Duodenal mucosa (tissue), 2 donors: Measurements from ENCODE around the gene DHX29.

Experiments
- H3K27ac ChIP-seq: one replicate; pipeline ENCODE4 v1.7.0; 2013; ENCODE audit warnings: low read depth, low read length
- H3K27me3 ChIP-seq, 2 donors: one replicate each; pipeline ENCODE4 v1.7.0; 2013; ENCODE audit warnings: low read length in 2 of 2, control low read depth in 1 of 2; ENCODE audit not compliant: insufficient read depth in 2 of 2, control insufficient read depth in 1 of 2
- H3K36me3 ChIP-seq, 2 donors: one replicate each; pipeline ENCODE4 v1.7.0; 2013; ENCODE audit warnings: low read length in 2 of 2, control low read depth in 1 of 2; ENCODE audit not compliant: insufficient read depth in 2 of 2, control insufficient read depth in 1 of 2
- H3K4me1 ChIP-seq, 2 donors: one replicate each; pipeline ENCODE4 v1.7.0; 2013; ENCODE audit warnings: low read length in 2 of 2, control low read depth in 1 of 2; ENCODE audit not compliant: insufficient read depth in 2 of 2, control insufficient read depth in 1 of 2
- H3K4me3 ChIP-seq, 2 donors: one replicate each; pipeline ENCODE4 v1.7.0; 2013; ENCODE audit warnings: low read length in 2 of 2, low read depth in 1 of 2
- H3K9ac ChIP-seq, 2 donors: one replicate each; pipeline ENCODE4 v1.7.0; 2013; ENCODE audit warnings: low read length in 2 of 2, low read depth in 1 of 2
- H3K9me3 ChIP-seq, 2 donors: one replicate each; pipeline ENCODE4 v1.7.0; 2013; ENCODE audit warnings: low read length in 2 of 2, control low read depth in 1 of 2; ENCODE audit not compliant: control insufficient read depth in 1 of 2

The DHX29 gene

GRCh38 chr5:55236800-55237199, 70.7 kb downstream of the DHX29 start:
- H3K4me3 ChIP-seq: no peak overlapping the region
- no peaks in the 10 kb centered on the region for H3K36me3 ChIP-seq
- peaks cover 0 to 27% of the 10 kb centered on the region in 2 donors for H3K4me1 ChIP-seq
- no peaks in the 10 kb centered on the region for H3K9me3 ChIP-seq
- peaks cover 20 to 24% of the 10 kb centered on the region in 2 donors for H3K27me3 ChIP-seq
- H3K9ac ChIP-seq: no peak overlapping the region
- no peak overlapping the region for H3K27ac ChIP-seq

DNA sequence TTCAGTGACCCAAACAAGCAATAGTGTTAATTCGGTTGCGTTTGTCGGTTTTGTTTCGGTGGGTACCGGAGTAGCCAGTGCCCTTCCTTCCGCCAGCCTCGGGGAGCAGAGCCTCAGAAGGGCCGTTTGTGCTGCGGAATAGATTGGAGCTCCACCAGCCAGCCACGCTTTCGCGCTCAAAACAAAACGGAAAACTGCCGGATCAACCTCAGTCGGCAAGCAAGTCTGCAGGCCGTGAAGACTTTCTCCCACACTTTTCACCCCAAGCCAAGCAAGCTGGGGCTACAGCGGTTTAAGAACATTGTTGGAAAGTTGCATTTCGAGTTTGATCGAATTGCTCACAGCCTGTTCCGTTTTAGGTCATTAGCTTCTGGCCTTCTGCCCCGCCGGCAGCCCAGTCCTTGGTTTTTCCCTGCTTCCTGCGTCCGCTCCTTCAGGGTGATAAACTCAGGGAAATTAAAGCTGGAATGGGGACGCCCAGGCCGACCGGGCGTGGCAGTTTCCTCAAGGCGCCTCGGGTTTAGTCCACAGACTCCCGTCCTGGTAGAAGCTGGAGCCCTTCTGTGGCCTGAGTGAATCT, 73.3 kb downstream of the DHX29 start:
- peaks cover 11 to 39% of the 10 kb centered on the region in 2 donors for H3K4me1 ChIP-seq
- peak overlapping the region; percentile 71 to 77 for H3K4me3 ChIP-seq
- H3K27me3 ChIP-seq: peaks cover 42 to 48% of the 10 kb centered on the region in 2 donors
- no peaks in the 10 kb centered on the region for H3K36me3 ChIP-seq
- peak overlapping the region; percentile 5 to 38 for H3K9ac ChIP-seq
- no peak overlapping the region for H3K27ac ChIP-seq
- no peaks in the 10 kb centered on the region for H3K9me3 ChIP-seq

DNA sequence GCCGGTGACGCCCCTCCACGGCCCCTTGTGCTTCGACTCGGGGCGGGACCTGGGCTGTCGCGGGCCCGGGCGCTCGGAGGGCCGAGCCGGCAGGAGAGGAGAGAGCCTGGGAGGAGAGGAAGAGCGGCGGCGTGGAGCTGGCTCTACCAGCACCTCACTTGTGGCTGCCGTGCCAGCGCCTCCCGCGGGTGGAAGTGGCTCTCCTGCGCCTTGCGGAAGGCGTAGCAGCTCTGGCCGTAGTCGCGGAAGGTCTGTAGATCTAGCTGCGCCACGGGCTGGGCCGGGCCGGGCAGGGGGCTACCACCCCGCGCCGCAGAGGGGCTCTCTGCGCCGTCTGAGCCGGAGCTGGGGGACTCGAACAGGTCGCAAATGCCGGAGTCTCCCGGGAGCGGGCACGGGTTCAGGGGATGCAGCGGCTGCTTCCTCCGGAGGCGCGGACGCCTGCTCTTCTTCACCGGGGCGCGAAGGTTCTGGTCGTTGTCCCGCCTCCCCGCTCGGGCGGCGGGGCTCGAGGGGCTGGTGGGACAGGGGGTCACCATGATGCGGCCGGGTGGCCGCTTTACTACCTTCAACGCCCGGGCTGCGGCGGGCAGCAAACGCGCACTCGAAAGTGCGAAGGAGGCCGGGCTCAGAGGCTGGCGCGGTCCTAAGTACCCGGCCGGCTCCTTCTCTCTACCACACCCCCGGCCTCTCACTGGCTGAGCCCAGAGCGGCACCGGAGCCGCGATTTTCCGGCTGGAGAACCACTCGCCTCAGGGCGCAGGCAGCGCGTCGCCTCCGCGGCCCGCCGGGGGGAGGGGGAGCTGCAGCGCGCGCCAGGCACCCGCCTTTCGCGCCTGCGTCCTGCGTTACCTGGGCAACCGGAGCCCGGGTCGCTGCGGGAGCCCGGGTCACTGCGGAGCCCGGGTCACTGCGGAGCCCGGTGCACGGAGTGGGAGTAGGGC, 74.2 kb downstream of the DHX29 start, which contains the start of gene CCNO:
Gene CCNO (minus strand): TSS at position 624 of the 944 bp plus-strand sequence. CDS start 85 bp downstream, at position 539.
- H3K9me3 ChIP-seq: no peaks in the 10 kb centered on the region
- H3K4me1 ChIP-seq: peaks cover 11 to 39% of the 10 kb centered on the region in 2 donors
- peak within 1 kb of the TSS; percentile 71 to 77 for H3K4me3 ChIP-seq
- no peak within 1 kb of the TSS for H3K27ac ChIP-seq
- H3K36me3 ChIP-seq: no peaks in the 10 kb centered on the region
- H3K27me3 ChIP-seq: peaks cover 52 to 58% of the 10 kb centered on the region in 2 donors
- H3K9ac ChIP-seq: peak within 1 kb of the TSS; percentile 31 to 38

DNA sequence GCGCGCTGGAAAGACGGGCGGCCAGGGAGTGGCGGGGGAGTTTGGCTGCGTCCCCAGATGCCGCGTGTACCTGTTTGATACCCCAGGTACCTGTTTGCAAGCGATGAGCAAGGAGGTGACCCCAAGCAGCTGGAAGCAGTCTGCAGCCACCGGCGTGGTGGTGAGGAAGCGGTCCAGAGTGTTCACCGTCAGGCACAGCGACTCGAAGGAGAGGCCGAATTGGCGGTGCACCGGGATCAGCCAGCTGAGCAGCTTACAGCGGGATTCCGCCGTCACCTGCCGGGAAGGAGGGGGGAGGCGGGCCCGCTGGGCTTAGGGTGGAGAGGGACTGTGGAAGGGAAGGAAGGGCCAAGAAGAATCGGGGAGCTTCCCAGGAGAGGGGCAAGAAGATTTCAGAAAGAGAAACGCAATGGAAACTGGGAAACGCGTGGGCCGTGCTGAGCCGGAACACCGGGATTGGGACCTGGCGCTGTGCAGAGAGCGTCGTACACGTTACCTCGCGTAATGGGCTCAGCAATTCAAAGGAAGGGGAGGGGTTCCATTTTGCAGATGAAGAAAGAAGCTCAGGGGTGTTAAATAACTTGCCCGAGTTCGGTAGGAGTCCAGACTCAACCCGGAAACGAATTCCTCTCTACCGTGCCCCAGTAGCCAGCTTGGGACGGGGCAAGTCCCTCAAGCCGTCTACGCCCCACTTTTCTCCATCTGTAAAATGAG, 75.1 kb downstream of the DHX29 start:
- peak overlapping the region; percentile 25 to 31 for H3K9ac ChIP-seq
- H3K27me3 ChIP-seq: peaks cover 60 to 66% of the 10 kb centered on the region in 2 donors
- peaks cover 19 to 42% of the 10 kb centered on the region in 2 donors for H3K4me1 ChIP-seq
- H3K27ac ChIP-seq: no peak overlapping the region
- H3K4me3 ChIP-seq: peak overlapping the region; percentile 71 to 77
- H3K36me3 ChIP-seq: no peaks in the 10 kb centered on the region
- no peaks in the 10 kb centered on the region for H3K9me3 ChIP-seq

DNA sequence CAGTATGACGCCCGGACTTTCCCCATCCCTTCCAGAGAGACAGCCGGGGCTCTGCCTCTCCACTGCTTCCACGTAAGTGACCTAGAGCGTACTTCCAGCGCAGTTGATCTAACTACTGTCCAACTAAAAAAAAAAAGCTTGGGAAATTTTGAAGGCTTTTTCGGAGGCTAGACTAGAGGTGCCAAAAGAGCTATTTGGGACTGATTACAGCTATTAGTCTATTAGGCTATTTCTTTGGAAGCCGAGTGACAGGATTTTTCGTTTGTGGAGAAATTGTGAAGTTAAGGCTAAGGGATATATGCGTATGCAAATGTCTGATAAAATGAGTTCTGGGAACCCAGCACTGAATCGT, 75.6 kb downstream of the DHX29 start:
- H3K36me3 ChIP-seq: no peaks in the 10 kb centered on the region
- H3K4me1 ChIP-seq: peaks cover 19 to 44% of the 10 kb centered on the region in 2 donors
- peak overlapping the region in 1 of 2 donors; percentile 18 for H3K9ac ChIP-seq
- no peaks in the 10 kb centered on the region for H3K9me3 ChIP-seq
- H3K27me3 ChIP-seq: peaks cover 61 to 70% of the 10 kb centered on the region in 2 donors
- peak overlapping the region; percentile 71 to 77 for H3K4me3 ChIP-seq
- no peak overlapping the region for H3K27ac ChIP-seq

- peak overlapping the region in 1 of 2 donors; percentile 18 for H3K9ac ChIP-seq
- H3K27me3 ChIP-seq: peaks cover 67 to 74% of the 10 kb centered on the region in 2 donors
- peak overlapping the region; percentile 71 to 77 for H3K4me3 ChIP-seq
- no peak overlapping the region for H3K27ac ChIP-seq
- no peaks in the 10 kb centered on the region for H3K9me3 ChIP-seq
- no peaks in the 10 kb centered on the region for H3K36me3 ChIP-seq
- H3K4me1 ChIP-seq: peaks cover 19 to 51% of the 10 kb centered on the region in 2 donors
Observed at GRCh38 chr5:55231029-55231918, 76.2 kb downstream of the DHX29 start.

DNA sequence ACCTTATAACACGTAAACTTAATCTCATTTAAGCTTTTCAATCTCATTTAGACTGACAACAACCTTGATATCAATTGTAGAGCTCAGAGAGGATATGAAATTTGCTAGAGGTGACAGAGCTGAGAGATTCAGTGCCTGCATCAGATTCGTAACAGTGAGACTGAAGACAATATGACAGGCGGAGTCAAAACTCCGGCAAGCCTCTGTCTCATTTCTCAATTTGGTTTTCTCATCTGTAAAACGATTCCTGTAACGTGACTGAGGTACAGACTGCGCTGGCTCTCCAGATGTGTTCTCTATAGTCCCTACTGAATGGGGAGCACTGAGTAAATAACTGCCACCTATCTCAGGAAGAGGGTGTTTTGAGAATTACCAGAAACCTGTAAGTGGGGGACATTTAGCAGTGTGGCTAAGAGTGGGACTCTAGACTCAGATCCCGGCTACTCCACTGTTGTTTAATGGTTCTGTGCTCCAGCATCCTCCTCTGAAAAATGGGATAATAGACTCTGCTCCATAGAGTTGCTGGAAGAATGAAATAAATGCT, 77.3 kb downstream of the DHX29 start:
- Histone ChIP-seq H3K4me1 (peaks cover 19 to 53% of the 10 kb centered on the region in 2 donors), H3K9me3 (no peaks in the 10 kb centered on the region), H3K36me3 (no peaks in the 10 kb centered on the region), H3K4me3 (no peak overlapping the region), H3K27ac (no peak overlapping the region), H3K27me3 (peaks cover 78 to 85% of the 10 kb centered on the region in 2 donors), H3K9ac (no peak overlapping the region)

GRCh38 chr5:55227664-55228430, 79.6 kb downstream of the DHX29 start:
- Histone ChIP-seq H3K4me1 (peaks cover 22 to 36% of the 10 kb centered on the region in 2 donors), H3K36me3 (no peaks in the 10 kb centered on the region), H3K4me3 (peak overlapping the region; percentile 55 to 67), H3K9ac (no peak overlapping the region), H3K9me3 (no peaks in the 10 kb centered on the region), H3K27me3 (peaks cover 91 to 93% of the 10 kb centered on the region in 2 donors), H3K27ac (no peak overlapping the region)
